GM12878 (cell line): ENCODE data around the gene PHYH. TPM values are rescaled to one million over a fixed set of nuclear protein-coding genes. Genes with fewer than 3 reads are reported as not detected.
A peak's percentile ranks its signal among the peaks of the same experiment; 100 is the strongest.

ENCODE experiments used
- ATAC-seq: fragments of 200-7000 bp; cut with Tn5 transposase; 3 replicates; pipeline ENCODE4 v1.9.1; 2020; ENCODE audit warnings: mild to moderate bottlenecking, moderate library complexity
- BruUV-seq: library from RNA; stranded (reverse); fragments of 400-500 nt; replicated peaks from 2 replicates; lab custom pipeline; 2021; lab: Mats Ljungman, UMichigan
- CTCF ChIA-PET: fragments of 300-600 bp; sonication (Branson Sonifier 250); formaldehyde crosslinking; extraction: SDS; loops from one replicate; lab custom pipeline; 2021; ENCODE audit warnings: inconsistent platforms; lab: Yijun Ruan, JAX
- POLR2A ChIA-PET: fragments of 350-600 bp; formaldehyde crosslinking; extraction: SDS; loops from one replicate; lab custom pipeline; 2021; ENCODE audit warnings: inconsistent platforms; lab: Charles Lee
- RAD21 ChIA-PET: fragments of 300-600 bp; sonication (Branson Sonifier 250); formaldehyde crosslinking; loops from one replicate; lab custom pipeline; 2023; ENCODE audit warnings: antibody characterized with exemption; ENCODE audit not compliant: unreplicated experiment; lab: Charles Lee
- SMC1A ChIA-PET: fragments of 300-600 bp; sonication (Branson Sonifier 250); formaldehyde crosslinking; loops from one replicate; lab custom pipeline; 2023; ENCODE audit not compliant: unreplicated experiment, uncharacterized antibody; lab: Charles Lee
- DNase-seq: peaks from one replicate; pipeline ENCODE4 v3.0.0-alpha.2; 2011; ENCODE audit warnings: low read depth, low spot score
- FAIRE-seq: peaks from 3 replicates; lab custom pipeline; 2011; peaks lifted over from hg19 to GRCh38; lab: Jason Lieb, UNC
- H2AFZ ChIP-seq: 2 replicates; pipeline ENCODE4 v1.6.0; 2011; ENCODE audit warnings: low read depth, low read length, control low read depth; ENCODE audit not compliant: control insufficient read depth
- H3K27ac ChIP-seq: 2 replicates; pipeline ENCODE4 v1.5.1; 2011; ENCODE audit warnings: control low read depth; ENCODE audit not compliant: control insufficient read depth, insufficient read depth
- H3K27me3 ChIP-seq, 2 experiments: replicated peaks in 1 of 2; 2 replicates each; pipeline versions ENCODE4 v1.6.0 to v1.6.1; 2011; ENCODE audit warnings: low read length in 1 of 2; ENCODE audit not compliant: control insufficient read depth in 2 of 2, insufficient read depth in 2 of 2
- H3K36me3 ChIP-seq, 2 experiments: 2 replicates each; pipeline ENCODE4 v1.5.1; 2011; ENCODE audit warnings: low read length in 1 of 2; ENCODE audit not compliant: control insufficient read depth in 2 of 2, insufficient read depth in 2 of 2
- H3K4me1 ChIP-seq: 2 replicates; pipeline ENCODE4 v1.6.1; 2011; ENCODE audit warnings: mild to moderate bottlenecking, low read length, moderate library complexity, mixed read lengths; ENCODE audit not compliant: control insufficient read depth, insufficient read depth
- H3K4me2 ChIP-seq: 2 replicates; pipeline ENCODE4 v1.6.0; 2011; ENCODE audit warnings: control low read depth; ENCODE audit not compliant: control insufficient read depth, insufficient read depth
- H3K4me3 ChIP-seq: fragments of 200-600 bp; sonication (generic); 2 replicates; pipeline ENCODE4 v1.5.1; 2016
- H3K79me2 ChIP-seq: 2 replicates; pipeline ENCODE4 v1.6.0; 2011; ENCODE audit warnings: low read length; ENCODE audit not compliant: control insufficient read depth, insufficient read depth
- H3K9ac ChIP-seq: 2 replicates; pipeline ENCODE4 v1.8.0; 2011; ENCODE audit warnings: low read length, control low read depth, mixed read lengths; ENCODE audit not compliant: control insufficient read depth, insufficient read depth
- H3K9me3 ChIP-seq: replicated peaks from 3 replicates; pipeline ENCODE4 v1.5.1; 2011; ENCODE audit warnings: mild to moderate bottlenecking, low read length; ENCODE audit not compliant: control insufficient read depth, insufficient read depth
- H4K20me1 ChIP-seq: 2 replicates; pipeline ENCODE4 v1.6.0; 2011; ENCODE audit not compliant: control insufficient read depth, insufficient read depth
- CBFB ChIP-seq: IDR thresholded peaks from 2 replicates; pipeline ENCODE4 v1.6.1; 2016; ENCODE audit warnings: antibody characterized with exemption, low read depth
- JUNB ChIP-seq: IDR thresholded peaks from 2 replicates; pipeline ENCODE4 v1.6.1; 2016; ENCODE audit warnings: antibody characterized with exemption, mild to moderate bottlenecking
- JUND ChIP-seq: IDR thresholded peaks from 2 replicates; pipeline ENCODE4 v1.6.1; 2012; ENCODE audit warnings: low read depth, mild to moderate bottlenecking, low read length, improper control_type of control experiment, moderate library complexity
- NFYA ChIP-seq: IDR thresholded peaks from 2 replicates; pipeline ENCODE4 v1.6.1; 2011; ENCODE audit warnings: low read depth, mild to moderate bottlenecking, low read length, improper control_type of control experiment, borderline replicate concordance
- PML ChIP-seq: IDR thresholded peaks from 2 replicates; pipeline ENCODE4 v1.6.1; 2012; ENCODE audit warnings: low read length, inconsistent platforms
- PRDM15 ChIP-seq: fragments of 450-650 bp; formaldehyde crosslinking; IDR thresholded peaks from 2 replicates; pipeline ENCODE4 v1.4.0; 2020; ENCODE audit warnings: mild to moderate bottlenecking, moderate library complexity
- RBBP5 ChIP-seq: fragments of 200-600 bp; sonication (generic); conservative IDR thresholded peaks from 2 replicates; pipeline ENCODE4 v1.6.1; 2016
- REST ChIP-seq: IDR thresholded peaks from 2 replicates; pipeline ENCODE4 v1.6.1; 2012; ENCODE audit warnings: mild to moderate bottlenecking, low read depth, low read length
- RUNX3 ChIP-seq: IDR thresholded peaks from 2 replicates; pipeline ENCODE4 v1.6.1; 2012; ENCODE audit warnings: low read length, inconsistent platforms
- SMARCA5 ChIP-seq: fragments of 450-650 bp; IDR thresholded peaks from 2 replicates; pipeline ENCODE4 v1.6.1; 2017; ENCODE audit warnings: mild to moderate bottlenecking
- SRF ChIP-seq, 2 experiments: IDR thresholded peaks; 2 replicates each; pipeline ENCODE4 v1.6.1; 2011; ENCODE audit warnings: low read depth in 2 of 2, low read length in 2 of 2, mild to moderate bottlenecking in 1 of 2, moderate library complexity in 1 of 2
- WGBS: methylation state at CpG from one replicate; pipeline ENCODE4 v1.1.6; 2016; ENCODE audit warnings: low lambda C conversion rate; ENCODE audit not compliant: insufficient replicate concordance, insufficient coverage; ENCODE audit errors: missing lambda C conversion rate; 5-methylcytosine and 5-hydroxymethylcytosine counted together
- in situ Hi-C: fragments of 300-500 bp; cut with MboI; formaldehyde crosslinking; loops from 9 replicates; pipeline ENCODE4 v1.14.3; 2018; ENCODE audit warnings: mixed read lengths
- intact Hi-C: fragments of 100-400 bp; cut with micrococcal nuclease; formaldehyde crosslinking; loops from one replicate; pipeline ENCODE4 v1.14.2; 2022; ENCODE audit not compliant: unreplicated experiment
- polyA plus RNA-seq, 11 experiments: library from polyadenylated mRNA; depleted of rRNA in 4 of 11; unstranded in 6 of 11; stranded (reverse) in 5 of 11; fragments of >200 nt; fragmentation: Nextera tagmentation in 4 of 11; fragmentation: Illumina TruSeq in 1 of 11; extraction: Ambion mirVana in 4 of 11; extraction: Trizol in 1 of 11; gene quantifications; 1 replicate in 1 of 11; 2 replicates in 10 of 11; pipeline versions ENCODE4 v1.2.1 to v1.2.3, GENCODE V29; 2011 to 2016; ENCODE audit warnings: inconsistent platforms in 2 of 11, missing spikeins in 2 of 11, low read depth in 1 of 11
- total RNA-seq, 4 experiments: library from RNA; depleted of rRNA in 3 of 4; stranded (reverse); fragments of >200 nt in 3 of 4; fragmentation: Illumina TruSeq in 1 of 4; extraction: Trizol in 1 of 4; gene quantifications; 2 replicates each; pipeline versions ENCODE4 v1.2.1 to v1.2.3, GENCODE V29; 2013 to 2021

The PHYH gene
- total and polyA plus RNA-seq, 10 of the 15 experiments (the other 5 are each of a cell fraction or from before 2014, with no cell fraction given): 3.2 to 10.3 (median 5.0) TPM

DNA sequence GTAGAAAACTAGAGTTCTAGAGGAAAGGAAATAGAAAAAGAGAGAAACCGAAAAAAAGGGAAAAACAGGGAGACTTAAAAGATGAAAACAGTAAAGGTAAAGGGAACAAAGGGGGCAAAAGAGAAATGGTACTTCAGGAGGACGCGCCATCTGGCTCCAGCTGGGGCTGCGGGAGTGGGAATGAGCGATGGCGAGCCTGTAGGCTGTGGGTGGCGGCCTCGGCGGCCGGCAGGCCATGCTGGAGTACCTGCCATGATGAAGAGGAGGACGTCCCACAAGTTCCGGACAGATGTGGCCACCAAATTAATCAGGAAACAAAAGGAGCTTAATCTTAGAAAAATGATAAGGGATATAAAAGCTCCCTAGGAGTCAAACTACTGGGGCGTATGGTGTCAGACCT lies 21.7 kb upstream of the PHYH start:
- POLR2A ChIA-PET: interaction anchor here (0.6 kb wide), 1 partner anchor 18 kb away, joined by 7 read pairs; no protein-coding TSS in a partner anchor
- Histone ChIP-seq H3K27me3 (no peaks in the 10 kb centered on the region), H3K79me2 (no peaks in the 10 kb centered on the region), H3K4me1 (no peaks in the 10 kb centered on the region), H2AFZ (no peak overlapping the region), H3K36me3 (peaks cover 8 to 26% of the 10 kb centered on the region in 2 experiments), H3K4me2 (no peak overlapping the region), H3K27ac (no peak overlapping the region), H4K20me1 (no peaks in the 10 kb centered on the region), H3K9me3 (no peaks in the 10 kb centered on the region), H3K4me3 (no peak overlapping the region), H3K9ac (no peak overlapping the region)
- intact Hi-C loops (no loop called here), in situ Hi-C loops (no loop called here)
- CTCF ChIA-PET: no interaction called here
- RAD21 ChIA-PET: no interaction called here
- FAIRE-seq (no peak), DNase-seq (no peak), ATAC-seq (no peak)
- 94% methylated on average over 13 of the region's 13 CpGs for WGBS
- no TSS peak for BruUV-seq
- SMC1A ChIA-PET: no interaction called here
- TF ChIP-seq JUNB (no peak), REST (no peak), RUNX3 (no peak), PML (no peak), RBBP5 (no peak)

GRCh38 chr10:13319166-13319565 lies 19.3 kb upstream of the PHYH start:
- ChIA-PET POLR2A (no interaction called here), SMC1A (no interaction called here), RAD21 (no interaction called here), CTCF (no interaction called here)
- Histone ChIP-seq H3K4me3 (no peak overlapping the region), H3K4me2 (no peak overlapping the region), H3K36me3 (peaks cover 4 to 17% of the 10 kb centered on the region in 2 experiments), H4K20me1 (no peaks in the 10 kb centered on the region), H3K79me2 (no peaks in the 10 kb centered on the region), H2AFZ (no peak overlapping the region), H3K4me1 (no peaks in the 10 kb centered on the region), H3K9me3 (no peaks in the 10 kb centered on the region), H3K27me3 (no peaks in the 10 kb centered on the region), H3K9ac (no peak overlapping the region), H3K27ac (no peak overlapping the region)
- ATAC-seq (no peak), DNase-seq (no peak), FAIRE-seq (no peak)
- intact Hi-C loops: no loop called here
- 94% methylated on average over 7 of the region's 7 CpGs for WGBS
- in situ Hi-C loops: no loop called here
- BruUV-seq: TSS peak; percentile 41
- TF ChIP-seq SMARCA5 (no peak), NFYA (no peak), SRF (IDR thresholded peaks at IDR 0.05; ENCODE audit: low read depth in 2 of 2, low read length in 2 of 2) (no peak), PRDM15 (no peak), JUND (no peak), CBFB (no peak)
